H1 (cell line): Measurements from ENCODE around the gene DOCK10. TPM values are rescaled to one million over a fixed set of nuclear protein-coding genes. Genes with fewer than 3 reads are reported as not detected.

ENCODE experiments used
- CTBP2 ChIP-seq: IDR thresholded peaks from 2 replicates; pipeline ENCODE4 v1.7.0; 2011; ENCODE audit warnings: borderline replicate concordance, mild to moderate bottlenecking, moderate library complexity, mixed read lengths, low read length; ENCODE audit not compliant: insufficient read depth, insufficient read length
- EP300 ChIP-seq, 2 experiments: IDR thresholded peaks; 1 replicate in 1 of 2; 2 replicates in 1 of 2; pipeline ENCODE4 v1.6.1; 2011 to 2012; ENCODE audit warnings: low read depth in 2 of 2, low read length in 2 of 2, mild to moderate bottlenecking in 2 of 2, borderline replicate concordance in 1 of 2, inconsistent platforms in 1 of 2, moderate library complexity in 1 of 2
- EZH2 ChIP-seq: fragments of 200-600 bp; sonication (generic); IDR thresholded peaks from 2 replicates; pipeline ENCODE4 v1.7.1; 2012; ENCODE audit warnings: low read depth, mild to moderate bottlenecking, moderate library complexity, low read length, inconsistent platforms; ENCODE audit not compliant: severe bottlenecking
- KDM4A ChIP-seq: IDR thresholded peaks from one replicate; pipeline ENCODE4 v1.7.1; 2012; ENCODE audit warnings: low read depth, mild to moderate bottlenecking, moderate library complexity, low read length, inconsistent platforms; ENCODE audit not compliant: severe bottlenecking
- MAX ChIP-seq: IDR thresholded peaks from 2 replicates; pipeline ENCODE4 v1.6.1; 2012; ENCODE audit warnings: inconsistent platforms
- SP1 ChIP-seq: IDR thresholded peaks from 2 replicates; pipeline ENCODE4 v1.6.1; 2011; ENCODE audit warnings: low read depth, low read length
- TCF12 ChIP-seq: IDR thresholded peaks from 2 replicates; pipeline ENCODE4 v1.6.1; 2011; ENCODE audit warnings: low read depth, mild to moderate bottlenecking, low read length
- polyA plus RNA-seq, 7 experiments: library from polyadenylated mRNA; depleted of rRNA in 3 of 7; stranded (reverse) in 5 of 7; unstranded in 2 of 7; fragments of >200 nt in 5 of 7; fragments of 200-250 nt in 2 of 7; gene quantifications; 1 replicate in 5 of 7; 2 replicates in 1 of 7; 4 replicates in 1 of 7; pipeline versions ENCODE4 v1.2.1 to v1.2.3, GENCODE V29; 2011 to 2013; ENCODE audit warnings: missing spikeins in 2 of 7, mixed read lengths in 2 of 7
- total RNA-seq: library from RNA; stranded (reverse); fragmentation: NEBNext Ultra II Directional; extraction: Animal tissue kit (Norgen Biotek cat#: 25700); gene quantifications from 2 replicates; pipeline ENCODE4 v1.2.1, GENCODE V29; 2021

DOCK10 gene
- total and polyA plus RNA-seq, 2 of the 8 experiments (the other 6 are each of a cell fraction or from before 2014, with no cell fraction given): 0.33 to 1.6 TPM

GRCh38 chr2:224983712-224984554 lies 58.3 kb downstream of the DOCK10 start (continued):
- TF ChIP-seq SP1 (no peak), MAX (no peak), KDM4A (no peak), EZH2 (no peak), CTBP2 (no peak), TCF12 (no peak), EP300 (IDR thresholded peaks at IDR 0.05; ENCODE audit: borderline replicate concordance in 1 of 2, low read depth in 2 of 2, low read length in 2 of 2) (no peak)
